ENCODE measurements around the gene CAMKMT.

CAMKMT gene

GRCh38 chr2:44671916-44672315 is 310.2 kb downstream of the CAMKMT start:
- H2BK120ac ChIP-seq (ENCODE audit: insufficient read depth, low read length, poor library complexity), result no peak overlapping the region
- H3K14ac ChIP-seq (ENCODE audit: low read length), result no peak overlapping the region
- H3K18ac ChIP-seq (ENCODE audit: low read length), result no peak overlapping the region
- H2AFZ ChIP-seq (ENCODE audit: insufficient read depth, low read length, poor library complexity), result no peak overlapping the region
- H2BK12ac ChIP-seq (ENCODE audit: low read length), result no peak overlapping the region
- no peak for DNase-seq
- no peaks in the 10 kb centered on the region for H3K4me1 ChIP-seq (ENCODE audit: control insufficient read depth in 1 of 2, insufficient read depth in 2 of 2, low read length in 2 of 2)
- no peaks in the 10 kb centered on the region for H3K27me3 ChIP-seq (ENCODE audit: insufficient read depth, low read length)
- no peak overlapping the region for H4K91ac ChIP-seq (ENCODE audit: low read depth, low read length)
- no peak overlapping the region for H2AK5ac ChIP-seq (ENCODE audit: low read length)
- no peak overlapping the region for H3K4me2 ChIP-seq (ENCODE audit: low read length)
- H3K36me3 ChIP-seq (ENCODE audit: control insufficient read depth in 1 of 2, insufficient read depth in 2 of 2, low read length in 2 of 2), result no peaks in the 10 kb centered on the region
- no peaks in the 10 kb centered on the region for H3K9me3 ChIP-seq (ENCODE audit: insufficient read depth, low read depth, low read length)
- H3K79me2 ChIP-seq (ENCODE audit: control insufficient read depth, insufficient read depth, low read length, poor library complexity), result no peaks in the 10 kb centered on the region
- H4K8ac ChIP-seq (ENCODE audit: low read depth, low read length), result no peak overlapping the region
- H3K23ac ChIP-seq (ENCODE audit: low read length), result no peak overlapping the region
- H3K79me1 ChIP-seq (ENCODE audit: low read length), result no peaks in the 10 kb centered on the region
- H3K9ac ChIP-seq (ENCODE audit: low read length), result no peak overlapping the region
- no peak overlapping the region for H3K4ac ChIP-seq (ENCODE audit: low read depth, low read length)
- H3K27ac ChIP-seq (ENCODE audit: low read depth, low read length), result no peak overlapping the region
- no peak overlapping the region for H3K4me3 ChIP-seq (ENCODE audit: low read depth, low read length)
- no CpG with 5 or more reads among the region's 5 CpGs for WGBS (ENCODE audit: extremely low coverage, insufficient coverage, insufficient read length)
- no peak overlapping the region for H2BK5ac ChIP-seq (ENCODE audit: low read depth, low read length, poor library complexity)
- no peak overlapping the region for H4K12ac ChIP-seq (ENCODE audit: low read depth, low read length)

- Histone ChIP-seq H2AFZ (ENCODE audit: insufficient read depth, low read length, poor library complexity) (no peak overlapping the region), H4K12ac (ENCODE audit: low read depth, low read length) (no peak overlapping the region), H2BK12ac (ENCODE audit: low read length) (no peak overlapping the region), H4K91ac (ENCODE audit: low read depth, low read length) (no peak overlapping the region), H3K79me2 (ENCODE audit: control insufficient read depth, insufficient read depth, low read length, poor library complexity) (no peaks in the 10 kb centered on the region), H2BK5ac (ENCODE audit: low read depth, low read length, poor library complexity) (no peak overlapping the region), H3K9ac (ENCODE audit: low read length) (no peak overlapping the region), H3K14ac (ENCODE audit: low read length) (no peak overlapping the region), H3K36me3 (ENCODE audit: control insufficient read depth in 1 of 2, insufficient read depth in 2 of 2, low read length in 2 of 2) (no peaks in the 10 kb centered on the region), H3K4me2 (ENCODE audit: low read length) (no peak overlapping the region), H3K79me1 (ENCODE audit: low read length) (no peaks in the 10 kb centered on the region), H4K8ac (ENCODE audit: low read depth, low read length) (no peak overlapping the region), H2BK120ac (ENCODE audit: insufficient read depth, low read length, poor library complexity) (no peak overlapping the region), H3K27me3 (ENCODE audit: insufficient read depth, low read length) (no peaks in the 10 kb centered on the region), H2AK5ac (ENCODE audit: low read length) (no peak overlapping the region), H3K9me3 (ENCODE audit: insufficient read depth, low read depth, low read length) (no peaks in the 10 kb centered on the region), H3K27ac (ENCODE audit: low read depth, low read length) (no peak overlapping the region), H3K4me3 (ENCODE audit: low read depth, low read length) (no peak overlapping the region), H3K4me1 (ENCODE audit: control insufficient read depth in 1 of 2, insufficient read depth in 2 of 2, low read length in 2 of 2) (no peaks in the 10 kb centered on the region), H3K4ac (ENCODE audit: low read depth, low read length) (no peak overlapping the region), H3K18ac (ENCODE audit: low read length) (no peak overlapping the region), H3K23ac (ENCODE audit: low read length) (no peak overlapping the region)
- DNase-seq, result no peak
- no CpG with 5 or more reads among the region's 1 CpG for WGBS (ENCODE audit: extremely low coverage, insufficient coverage, insufficient read length)
These were observed 310.7 kb downstream of the CAMKMT start for GRCh38 chr2:44672431-44672830.

DNA sequence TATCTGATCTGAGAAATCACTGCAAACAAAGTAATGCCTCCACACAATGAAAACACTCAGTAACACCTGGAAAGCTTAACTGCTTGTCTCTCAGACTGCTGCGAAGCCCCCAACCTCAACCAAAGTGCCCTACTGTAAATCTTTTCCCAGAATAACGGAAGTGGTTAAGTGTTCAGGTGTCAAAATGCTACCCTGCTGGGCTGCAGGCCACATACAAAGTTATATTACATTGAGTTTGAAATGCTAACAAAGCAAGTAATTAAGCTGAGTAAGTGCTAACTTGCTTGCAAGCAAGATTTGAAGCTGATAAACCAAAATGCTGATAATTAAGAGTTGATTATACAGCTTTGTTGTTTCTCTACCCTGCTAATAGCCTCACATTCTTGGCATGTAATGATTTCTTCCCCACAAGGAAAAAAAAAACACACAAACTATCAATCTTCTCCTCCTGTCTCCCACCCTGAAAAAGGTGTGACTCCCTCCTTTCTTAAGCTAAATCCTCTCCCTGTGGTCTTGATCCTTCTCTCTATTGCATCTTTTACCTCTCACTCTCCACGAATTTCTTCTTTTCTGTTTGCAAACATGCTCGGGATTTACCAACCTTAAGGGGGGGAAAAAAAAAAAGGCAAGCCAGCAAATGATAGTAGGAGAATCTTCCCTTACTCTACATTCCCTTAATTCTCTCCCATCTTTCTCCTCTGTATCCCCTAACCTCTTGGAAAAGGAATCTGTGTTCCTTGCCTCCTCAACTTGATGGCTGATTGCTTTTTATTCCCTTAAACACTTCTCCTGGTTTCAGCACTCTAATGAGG is 312.9 kb downstream of the CAMKMT start:
- H3K27ac ChIP-seq (ENCODE audit: low read depth, low read length), result no peak overlapping the region
- no peaks in the 10 kb centered on the region for H3K79me2 ChIP-seq (ENCODE audit: control insufficient read depth, insufficient read depth, low read length, poor library complexity)
- no peak overlapping the region for H3K4me3 ChIP-seq (ENCODE audit: low read depth, low read length)
- H2BK120ac ChIP-seq (ENCODE audit: insufficient read depth, low read length, poor library complexity), result no peak overlapping the region
- no peak overlapping the region for H3K18ac ChIP-seq (ENCODE audit: low read length)
- no peaks in the 10 kb centered on the region for H3K36me3 ChIP-seq (ENCODE audit: control insufficient read depth in 1 of 2, insufficient read depth in 2 of 2, low read length in 2 of 2)
- H3K14ac ChIP-seq (ENCODE audit: low read length), result no peak overlapping the region
- H3K9ac ChIP-seq (ENCODE audit: low read length), result no peak overlapping the region
- no peaks in the 10 kb centered on the region for H3K4me1 ChIP-seq (ENCODE audit: control insufficient read depth in 1 of 2, insufficient read depth in 2 of 2, low read length in 2 of 2)
- no peak for DNase-seq
- no peak overlapping the region for H4K91ac ChIP-seq (ENCODE audit: low read depth, low read length)
- H3K4me2 ChIP-seq (ENCODE audit: low read length), result no peak overlapping the region
- H4K8ac ChIP-seq (ENCODE audit: low read depth, low read length), result no peak overlapping the region
- no peak overlapping the region for H2AK5ac ChIP-seq (ENCODE audit: low read length)
- H3K27me3 ChIP-seq (ENCODE audit: insufficient read depth, low read length), result no peaks in the 10 kb centered on the region
- H2BK12ac ChIP-seq (ENCODE audit: low read length), result no peak overlapping the region
- WGBS (ENCODE audit: extremely low coverage, insufficient coverage, insufficient read length), result no CpG with 5 or more reads among the region's 4 CpGs
- H2AFZ ChIP-seq (ENCODE audit: insufficient read depth, low read length, poor library complexity), result no peak overlapping the region
- no peak overlapping the region for H3K4ac ChIP-seq (ENCODE audit: low read depth, low read length)
- no peaks in the 10 kb centered on the region for H3K9me3 ChIP-seq (ENCODE audit: insufficient read depth, low read depth, low read length)
- no peak overlapping the region for H4K12ac ChIP-seq (ENCODE audit: low read depth, low read length)
- no peaks in the 10 kb centered on the region for H3K79me1 ChIP-seq (ENCODE audit: low read length)
- no peak overlapping the region for H3K23ac ChIP-seq (ENCODE audit: low read length)
- no peak overlapping the region for H2BK5ac ChIP-seq (ENCODE audit: low read depth, low read length, poor library complexity)

DNA sequence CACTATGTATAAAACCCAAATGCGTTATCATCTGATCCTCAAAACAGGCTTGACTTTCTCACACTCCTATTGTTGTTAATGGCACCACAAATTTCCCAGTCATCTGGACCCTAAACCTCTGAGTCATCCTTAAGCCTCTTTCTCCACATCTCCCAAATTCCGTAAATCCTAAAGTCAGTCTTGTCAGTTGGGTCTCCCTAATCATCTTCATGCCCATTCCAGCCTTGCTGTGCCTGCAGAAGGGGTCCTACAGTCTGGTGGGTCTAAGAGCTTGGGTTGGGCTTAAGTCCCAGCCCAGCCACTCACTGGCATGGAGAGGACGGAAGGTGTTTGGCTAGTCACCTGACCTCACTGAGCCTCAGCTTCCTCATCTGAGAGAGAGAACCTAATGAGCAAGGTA is 314.6 kb downstream of the CAMKMT start:
- H3K79me2 ChIP-seq (ENCODE audit: control insufficient read depth, insufficient read depth, low read length, poor library complexity), result no peaks in the 10 kb centered on the region
- no peaks in the 10 kb centered on the region for H3K4me1 ChIP-seq (ENCODE audit: control insufficient read depth in 1 of 2, insufficient read depth in 2 of 2, low read length in 2 of 2)
- H3K27ac ChIP-seq (ENCODE audit: low read depth, low read length), result no peak overlapping the region
- no peaks in the 10 kb centered on the region for H3K27me3 ChIP-seq (ENCODE audit: insufficient read depth, low read length)
- no peak overlapping the region for H2AK5ac ChIP-seq (ENCODE audit: low read length)
- no peak overlapping the region for H2BK5ac ChIP-seq (ENCODE audit: low read depth, low read length, poor library complexity)
- no peak for DNase-seq
- no peaks in the 10 kb centered on the region for H3K36me3 ChIP-seq (ENCODE audit: control insufficient read depth in 1 of 2, insufficient read depth in 2 of 2, low read length in 2 of 2)
- no CpG with 5 or more reads among the region's 3 CpGs for WGBS (ENCODE audit: extremely low coverage, insufficient coverage, insufficient read length)
- no peak overlapping the region for H4K8ac ChIP-seq (ENCODE audit: low read depth, low read length)
- no peak overlapping the region for H2AFZ ChIP-seq (ENCODE audit: insufficient read depth, low read length, poor library complexity)
- no peak overlapping the region for H2BK120ac ChIP-seq (ENCODE audit: insufficient read depth, low read length, poor library complexity)
- H4K91ac ChIP-seq (ENCODE audit: low read depth, low read length), result no peak overlapping the region
- no peak overlapping the region for H3K23ac ChIP-seq (ENCODE audit: low read length)
- no peaks in the 10 kb centered on the region for H3K9me3 ChIP-seq (ENCODE audit: insufficient read depth, low read depth, low read length)
- no peak overlapping the region for H3K14ac ChIP-seq (ENCODE audit: low read length)
- no peak overlapping the region for H3K4me2 ChIP-seq (ENCODE audit: low read length)
- no peak overlapping the region for H3K4ac ChIP-seq (ENCODE audit: low read depth, low read length)
- no peak overlapping the region for H2BK12ac ChIP-seq (ENCODE audit: low read length)
- H3K79me1 ChIP-seq (ENCODE audit: low read length), result no peaks in the 10 kb centered on the region
- H3K4me3 ChIP-seq (ENCODE audit: low read depth, low read length), result no peak overlapping the region
- H4K12ac ChIP-seq (ENCODE audit: low read depth, low read length), result no peak overlapping the region
- no peak overlapping the region for H3K18ac ChIP-seq (ENCODE audit: low read length)
- H3K9ac ChIP-seq (ENCODE audit: low read length), result no peak overlapping the region

Measured in trophoblast cell (in vitro differentiated cells and primary cell).